IMR-90 (cell line): ENCODE measurements around the gene TAAR1.

ENCODE experiments used
- BHLHE40 ChIP-seq: fragments of 150-350 bp; IDR thresholded peaks from 2 replicates; pipeline ENCODE4 v1.6.1; 2016; ENCODE audit warnings: mild to moderate bottlenecking, low read depth, low read length
- CEBPB ChIP-seq: IDR thresholded peaks from 2 replicates; pipeline ENCODE4 v1.6.1; 2012; ENCODE audit warnings: low read depth, low read length, improper control_type of control experiment
- FOS ChIP-seq: fragments of 150-350 bp; IDR thresholded peaks from 2 replicates; pipeline ENCODE4 v1.6.1; 2016; ENCODE audit warnings: low read depth, low read length
- MAFK ChIP-seq: IDR thresholded peaks from 2 replicates; pipeline ENCODE4 v1.6.1; 2012; ENCODE audit warnings: low read depth, low read length, improper control_type of control experiment
- MXI1 ChIP-seq: IDR thresholded peaks from 2 replicates; pipeline ENCODE4 v1.6.1; 2012; ENCODE audit warnings: low read depth, mild to moderate bottlenecking, low read length, moderate library complexity, borderline replicate concordance
- POLR2A ChIP-seq: IDR thresholded peaks from 2 replicates; pipeline ENCODE4 v1.6.1; 2012; ENCODE audit warnings: mild to moderate bottlenecking, low read depth, low read length
- RAD21 ChIP-seq: IDR thresholded peaks from 2 replicates; pipeline ENCODE4 v1.6.1; 2012; ENCODE audit warnings: low read length, improper control_type of control experiment
- RCOR1 ChIP-seq: IDR thresholded peaks from 2 replicates; pipeline ENCODE4 v1.6.1; 2012; ENCODE audit warnings: mild to moderate bottlenecking, low read length, improper control_type of control experiment; ENCODE audit not compliant: insufficient replicate concordance
- RFX5 ChIP-seq: IDR thresholded peaks from 2 replicates; pipeline ENCODE4 v1.8.0; 2012; ENCODE audit warnings: low read depth, mild to moderate bottlenecking, low read length, moderate library complexity
- SMC3 ChIP-seq: fragments of 150-350 bp; IDR thresholded peaks from 2 replicates; pipeline ENCODE4 v1.6.1; 2016; ENCODE audit warnings: low read depth, mild to moderate bottlenecking, antibody characterized with exemption, low read length, moderate library complexity
- TF ChIP-seq, protein P1 (sequence below): conservative IDR thresholded peaks from 2 replicates; pipeline ENCODE4 v1.5.1; 2012; ENCODE audit warnings: mild to moderate bottlenecking, low read depth, low read length, improper control_type of control experiment
- TF ChIP-seq, protein P2 (sequence below): fragments of 150-350 bp; IDR thresholded peaks from 2 replicates; pipeline ENCODE4 v1.6.1; 2017; ENCODE audit warnings: mild to moderate bottlenecking, antibody characterized with exemption, low read length, low read depth

DNA sequence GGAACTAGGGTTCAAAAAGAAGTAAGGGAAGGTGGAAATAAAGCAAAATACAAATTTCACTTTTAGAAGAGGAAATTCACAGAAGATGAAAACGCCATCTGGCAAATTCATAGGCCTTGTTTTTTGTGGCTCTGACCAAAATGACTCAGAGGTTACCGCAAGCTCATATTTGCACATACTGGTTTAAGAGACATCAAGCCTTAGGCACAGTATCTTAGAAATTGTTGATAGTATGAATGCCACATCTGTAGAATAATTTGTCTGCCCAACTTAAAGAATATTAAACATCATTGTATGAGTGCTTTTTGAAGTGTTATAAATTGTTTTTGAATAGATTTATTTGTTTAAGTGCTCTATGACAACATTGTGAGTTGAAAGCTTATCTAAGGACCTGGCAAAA, 10.6 kb downstream of the TAAR1 start:
- TF ChIP-seq FOS (no peak), BHLHE40 (no peak), RAD21 (no peak), POLR2A (no peak), CEBPB (no peak), MAFK (no peak; the same call in 1 of the 2 replicates), RFX5 (no peak), MXI1 (no peak), RCOR1 (no peak), SMC3 (no peak)
- TF ChIP-seq, protein P1, sequence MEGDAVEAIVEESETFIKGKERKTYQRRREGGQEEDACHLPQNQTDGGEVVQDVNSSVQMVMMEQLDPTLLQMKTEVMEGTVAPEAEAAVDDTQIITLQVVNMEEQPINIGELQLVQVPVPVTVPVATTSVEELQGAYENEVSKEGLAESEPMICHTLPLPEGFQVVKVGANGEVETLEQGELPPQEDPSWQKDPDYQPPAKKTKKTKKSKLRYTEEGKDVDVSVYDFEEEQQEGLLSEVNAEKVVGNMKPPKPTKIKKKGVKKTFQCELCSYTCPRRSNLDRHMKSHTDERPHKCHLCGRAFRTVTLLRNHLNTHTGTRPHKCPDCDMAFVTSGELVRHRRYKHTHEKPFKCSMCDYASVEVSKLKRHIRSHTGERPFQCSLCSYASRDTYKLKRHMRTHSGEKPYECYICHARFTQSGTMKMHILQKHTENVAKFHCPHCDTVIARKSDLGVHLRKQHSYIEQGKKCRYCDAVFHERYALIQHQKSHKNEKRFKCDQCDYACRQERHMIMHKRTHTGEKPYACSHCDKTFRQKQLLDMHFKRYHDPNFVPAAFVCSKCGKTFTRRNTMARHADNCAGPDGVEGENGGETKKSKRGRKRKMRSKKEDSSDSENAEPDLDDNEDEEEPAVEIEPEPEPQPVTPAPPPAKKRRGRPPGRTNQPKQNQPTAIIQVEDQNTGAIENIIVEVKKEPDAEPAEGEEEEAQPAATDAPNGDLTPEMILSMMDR: no peak
- TF ChIP-seq, protein P2, sequence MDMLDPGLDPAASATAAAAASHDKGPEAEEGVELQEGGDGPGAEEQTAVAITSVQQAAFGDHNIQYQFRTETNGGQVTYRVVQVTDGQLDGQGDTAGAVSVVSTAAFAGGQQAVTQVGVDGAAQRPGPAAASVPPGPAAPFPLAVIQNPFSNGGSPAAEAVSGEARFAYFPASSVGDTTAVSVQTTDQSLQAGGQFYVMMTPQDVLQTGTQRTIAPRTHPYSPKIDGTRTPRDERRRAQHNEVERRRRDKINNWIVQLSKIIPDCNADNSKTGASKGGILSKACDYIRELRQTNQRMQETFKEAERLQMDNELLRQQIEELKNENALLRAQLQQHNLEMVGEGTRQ: no peak
